Measurements from ENCODE around the gene CHFR. TPM values are rescaled to one million over a fixed set of nuclear protein-coding genes. Genes with fewer than 3 reads are reported as not detected.
"Not testable (repeated sequence)": the region's sequence is repeated elsewhere in the genome, so short reads cannot be mapped to it uniquely, and the experiment has no call there.

Gene CHFR
- total RNA-seq, 2 experiments from 2014 or later, result 88.0 to 90.6 TPM

DNA sequence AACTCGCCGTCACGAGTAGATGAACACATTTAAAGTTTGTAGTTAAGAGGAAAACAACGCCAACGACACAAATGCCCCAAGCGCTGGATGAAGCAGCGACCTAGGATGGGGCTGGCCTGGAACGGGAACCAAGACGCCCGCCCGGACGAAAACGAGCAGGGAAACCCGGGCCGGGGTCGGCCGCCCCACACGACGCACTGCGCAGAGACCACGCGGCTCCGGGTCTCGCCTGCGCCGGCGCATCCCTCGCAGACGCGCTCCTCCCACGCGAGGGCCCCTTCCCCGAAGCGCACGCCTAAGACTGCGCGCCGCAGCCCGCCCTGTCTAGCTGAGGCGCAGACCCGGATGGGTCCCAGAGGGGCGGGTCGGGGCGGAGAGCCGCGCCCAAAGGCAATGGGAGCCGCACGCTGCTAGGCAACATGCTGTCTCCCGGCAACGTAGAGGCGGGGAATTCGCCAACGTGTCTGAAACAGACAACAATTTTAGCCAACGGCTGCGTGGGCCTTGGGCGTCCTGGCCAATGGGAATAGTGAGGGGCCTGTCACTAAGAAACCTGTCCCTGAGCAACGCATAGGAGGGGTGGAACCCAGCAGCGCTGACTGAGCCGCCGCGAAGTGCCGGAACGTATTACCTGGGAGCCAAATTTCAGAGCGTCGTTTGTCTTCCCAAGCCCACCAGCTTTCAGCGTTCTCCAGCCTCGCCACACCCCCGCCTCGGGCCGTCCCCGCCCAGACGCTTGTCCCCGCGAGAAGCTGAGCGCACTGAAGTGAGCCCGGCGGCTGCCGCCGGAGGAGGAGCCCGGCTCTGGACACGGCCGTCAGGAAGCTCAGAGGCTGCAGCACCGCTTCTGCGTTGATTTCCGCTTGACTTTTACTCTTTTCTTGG, 21.0 kb upstream of the CHFR start:
- DNase-seq, result peak; percentile 98
- Mint-ChIP-seq H3K27ac (peak overlapping the region; percentile 95), H3K4me1 (ENCODE audit: low read depth) (peaks cover 23% of the 10 kb centered on the region), H3K9me3 (ENCODE audit: insufficient read depth) (peaks cover 26% of the 10 kb centered on the region), H3K36me3 (ENCODE audit: low read depth) (peaks cover 21% of the 10 kb centered on the region), H3K27me3 (ENCODE audit: low read depth) (peaks cover 14% of the 10 kb centered on the region), H3K4me3 (peak overlapping the region; percentile 86)
- ChIA-PET POLR2A (interaction anchor here (0.6 to 2.1 kb wide), 8 partner anchors 8 to 222 kb away, joined by 3 to 10 read pairs (median 5); partner anchors contain the start of genes ZNF10, ZNF26, ZNF605 and ZNF891), CTCF (interaction anchor here (0.7 to 1.0 kb wide), 3 partner anchors 10 to 15 kb away, joined by 3 read pairs; no protein-coding TSS in a partner anchor)
- peak; percentile 97 for ATAC-seq

- H3K9me3 Mint-ChIP-seq (ENCODE audit: insufficient read depth), result peaks cover 23% of the 10 kb centered on the region
- DNase-seq, ATAC-seq, CTCF ChIA-PET: not testable (repeated sequence)
- POLR2A ChIA-PET, result interaction anchor here (2.1 kb wide), 1 partner anchor 79 kb away, joined by 9 read pairs; the partner anchor contains the start of gene ZNF26
- peaks cover 21% of the 10 kb centered on the region for H3K36me3 Mint-ChIP-seq (ENCODE audit: low read depth)
- H3K4me1 Mint-ChIP-seq (ENCODE audit: low read depth), result peaks cover 23% of the 10 kb centered on the region
- peak overlapping the region; percentile 86 for H3K4me3 Mint-ChIP-seq
- peaks cover 14% of the 10 kb centered on the region for H3K27me3 Mint-ChIP-seq (ENCODE audit: low read depth)
- peak overlapping the region; percentile 74 for H3K27ac Mint-ChIP-seq
These were observed 20.4 kb upstream of the CHFR start for GRCh38 chr12:132907789-132908144.

DNA sequence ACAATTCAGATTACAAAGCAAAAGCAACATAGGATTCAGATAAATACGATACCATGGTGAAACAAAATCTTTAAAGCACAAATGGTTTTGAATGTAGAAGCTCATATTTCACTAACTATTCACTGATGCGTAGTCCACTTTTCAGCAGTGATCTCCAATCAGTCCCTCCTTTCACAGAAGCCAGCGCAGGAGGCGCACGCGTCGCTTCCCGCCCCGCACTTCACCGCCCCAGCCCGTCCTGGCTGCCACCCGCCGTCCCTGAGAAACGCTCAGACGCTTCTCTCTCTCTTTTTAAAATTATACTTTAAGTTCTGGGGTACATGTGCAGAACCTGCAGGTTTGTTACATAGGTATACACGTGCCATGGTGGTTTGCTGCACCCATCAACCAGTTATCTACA, 19.8 kb upstream of the CHFR start:
- ATAC-seq (no peak), DNase-seq (peak; percentile 22)
- CTCF ChIA-PET, result interaction anchor here (0.7 to 3.0 kb wide), 2 partner anchors 33 to 73 kb away, joined by 3 to 24 read pairs; no protein-coding TSS in a partner anchor
- Mint-ChIP-seq H3K4me1 (ENCODE audit: low read depth) (peaks cover 23% of the 10 kb centered on the region), H3K27me3 (ENCODE audit: low read depth) (peaks cover 14% of the 10 kb centered on the region), H3K36me3 (ENCODE audit: low read depth) (peaks cover 19% of the 10 kb centered on the region), H3K9me3 (ENCODE audit: insufficient read depth) (peaks cover 21% of the 10 kb centered on the region), H3K4me3 (peak overlapping the region; percentile 34), H3K27ac (no peak overlapping the region)
- POLR2A ChIA-PET, result no interaction called here

- Mint-ChIP-seq H3K36me3 (ENCODE audit: low read depth) (peaks cover 4% of the 10 kb centered on the region), H3K4me3 (peak overlapping the region; percentile 42), H3K4me1 (ENCODE audit: low read depth) (peaks cover 17% of the 10 kb centered on the region), H3K27ac (peak overlapping the region; percentile 74), H3K27me3 (ENCODE audit: low read depth) (peaks cover 14% of the 10 kb centered on the region), H3K9me3 (ENCODE audit: insufficient read depth) (peaks cover 9% of the 10 kb centered on the region)
- POLR2A ChIA-PET, result interaction anchor here (0.7 to 1.6 kb wide), 5 partner anchors 17 to 93 kb away, joined by 3 to 7 read pairs (median 3); partner anchors contain the start of genes CHFR and GOLGA3
- ATAC-seq (peak; percentile 18), DNase-seq (peak; percentile 92)
- CTCF ChIA-PET, result interaction anchor here (0.7 to 3.0 kb wide), 25 partner anchors 12 to 285 kb away, joined by 3 to 33 read pairs (median 6); partner anchors contain the start of genes CHFR and GOLGA3
These were observed 17.4 kb upstream of the CHFR start for GRCh38 chr12:132904718-132905328.

- ChIA-PET POLR2A (no interaction called here), CTCF (no interaction called here)
- Mint-ChIP-seq H3K27ac (no peak overlapping the region), H3K27me3 (ENCODE audit: low read depth) (no peaks in the 10 kb centered on the region), H3K4me3 (no peak overlapping the region), H3K9me3 (ENCODE audit: insufficient read depth) (no peaks in the 10 kb centered on the region), H3K36me3 (ENCODE audit: low read depth) (no peaks in the 10 kb centered on the region), H3K4me1 (ENCODE audit: low read depth) (peaks cover 4% of the 10 kb centered on the region)
- no peak for ATAC-seq
- DNase-seq, result no peak
These were observed 11.6 kb upstream of the CHFR start for GRCh38 chr12:132899033-132899432.

GRCh38 chr12:132888852-132889251, 1.4 kb upstream of the CHFR start:
- Mint-ChIP-seq H3K4me3 (peak overlapping the region; percentile 53), H3K4me1 (ENCODE audit: low read depth) (peaks cover 28% of the 10 kb centered on the region), H3K27ac (peak overlapping the region; percentile 66), H3K9me3 (ENCODE audit: insufficient read depth) (peaks cover 14% of the 10 kb centered on the region), H3K27me3 (ENCODE audit: low read depth) (peaks cover 4% of the 10 kb centered on the region), H3K36me3 (ENCODE audit: low read depth) (peaks cover 38% of the 10 kb centered on the region)
- POLR2A ChIA-PET, result no interaction called here
- CTCF ChIA-PET, result no interaction called here
- no peak for DNase-seq
- no peak for ATAC-seq

- peak overlapping the region; percentile 100 for H3K27ac Mint-ChIP-seq
- H3K9me3 Mint-ChIP-seq (ENCODE audit: insufficient read depth), result peaks cover 14% of the 10 kb centered on the region
- POLR2A ChIA-PET, result interaction anchor here (0.9 to 1.1 kb wide), 4 partner anchors 14 to 58 kb away, joined by 5 to 7 read pairs (median 6); partner anchors contain the start of gene GOLGA3
- DNase-seq (no peak), ATAC-seq (peak; percentile 20)
- H3K36me3 Mint-ChIP-seq (ENCODE audit: low read depth), result peaks cover 54% of the 10 kb centered on the region
- peak overlapping the region; percentile 97 for H3K4me3 Mint-ChIP-seq
- CTCF ChIA-PET, result interaction anchor here (0.7 to 2.1 kb wide), 3 partner anchors 13 to 108 kb away, joined by 3 to 11 read pairs (median 3); no protein-coding TSS in a partner anchor
- H3K4me1 Mint-ChIP-seq (ENCODE audit: low read depth), result peaks cover 33% of the 10 kb centered on the region
- H3K27me3 Mint-ChIP-seq (ENCODE audit: low read depth), result peaks cover 4% of the 10 kb centered on the region
These were observed 602 bp downstream of the CHFR start for GRCh38 chr12:132886529-132887477.

GRCh38 chr12:132881818-132882217, 5.6 kb downstream of the CHFR start:
- H3K4me3 Mint-ChIP-seq, result no peak overlapping the region
- peaks cover 61% of the 10 kb centered on the region for H3K36me3 Mint-ChIP-seq (ENCODE audit: low read depth)
- CTCF ChIA-PET, result interaction anchor here (1.0 kb wide), 1 partner anchor 23 kb away, joined by 4 read pairs; no protein-coding TSS in a partner anchor
- no peak overlapping the region for H3K27ac Mint-ChIP-seq
- ATAC-seq (no peak), DNase-seq (no peak)
- POLR2A ChIA-PET, result no interaction called here
- H3K27me3 Mint-ChIP-seq (ENCODE audit: low read depth), result no peaks in the 10 kb centered on the region
- H3K9me3 Mint-ChIP-seq (ENCODE audit: insufficient read depth), result peaks cover 17% of the 10 kb centered on the region
- peaks cover 30% of the 10 kb centered on the region for H3K4me1 Mint-ChIP-seq (ENCODE audit: low read depth)

DNA sequence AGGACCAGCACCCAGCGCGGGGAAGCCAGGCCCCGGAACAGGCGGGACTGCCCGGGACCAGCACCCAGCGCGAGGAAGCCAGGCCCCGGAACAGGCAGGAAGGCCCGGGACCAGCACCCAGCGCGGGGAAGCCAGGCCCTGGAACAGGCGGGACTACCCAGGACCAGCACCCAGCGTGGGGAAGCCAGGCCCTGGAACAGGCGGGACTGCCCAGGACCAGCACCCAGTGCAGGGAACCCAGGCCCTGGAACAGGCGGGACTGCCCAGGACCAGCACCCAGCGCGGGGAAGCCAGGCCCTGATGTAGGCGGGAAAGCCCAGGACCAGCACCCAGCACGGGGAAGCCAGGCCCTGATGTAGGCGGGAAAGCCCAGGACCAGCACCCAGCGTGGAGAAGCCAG, 12.8 kb downstream of the CHFR start:
- DNase-seq; H3K9me3 Mint-ChIP-seq (ENCODE audit: insufficient read depth); ATAC-seq; H3K27me3 Mint-ChIP-seq (ENCODE audit: low read depth); H3K27ac Mint-ChIP-seq; H3K4me3 Mint-ChIP-seq: not testable (repeated sequence)
- Mint-ChIP-seq H3K4me1 (ENCODE audit: low read depth) (peaks cover 32% of the 10 kb centered on the region), H3K36me3 (ENCODE audit: low read depth) (peaks cover 56% of the 10 kb centered on the region)
- ChIA-PET CTCF (interaction anchor here (1.2 kb wide), 1 partner anchor 32 kb away, joined by 3 read pairs; no protein-coding TSS in a partner anchor), POLR2A (interaction anchor here (1.4 kb wide), 1 partner anchor 46 kb away, joined by 4 read pairs; the partner anchor contains the start of gene GOLGA3)

DNA sequence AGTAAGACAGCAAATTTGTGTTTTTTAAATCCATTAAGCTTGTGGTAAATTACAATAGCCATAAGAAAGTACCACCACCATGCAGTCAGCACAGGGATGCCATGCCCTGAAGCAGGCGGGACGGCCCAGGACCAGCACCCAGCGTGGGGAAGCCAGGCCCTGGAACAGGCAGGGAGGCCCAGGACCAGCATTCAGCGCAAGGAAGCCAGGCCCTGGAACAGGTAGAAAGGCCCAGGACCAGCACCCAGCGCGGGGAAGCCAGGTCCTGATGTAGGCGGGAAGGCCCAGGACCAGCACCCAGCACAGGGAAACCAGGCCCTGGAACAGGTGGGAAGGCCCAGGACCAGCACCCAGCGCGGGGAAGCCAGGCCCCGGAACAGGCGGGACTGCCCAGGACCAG, 13.2 kb downstream of the CHFR start:
- Mint-ChIP-seq H3K36me3 (ENCODE audit: low read depth) (peaks cover 58% of the 10 kb centered on the region), H3K4me1 (ENCODE audit: low read depth) (peaks cover 31% of the 10 kb centered on the region), H3K27me3 (ENCODE audit: low read depth) (no peaks in the 10 kb centered on the region), H3K9me3 (ENCODE audit: insufficient read depth) (no peaks in the 10 kb centered on the region), H3K4me3 (no peak overlapping the region), H3K27ac (peak overlapping the region; percentile 72)
- no peak for ATAC-seq
- ChIA-PET POLR2A (interaction anchor here (1.5 kb wide), 1 partner anchor 40 kb away, joined by 4 read pairs; no protein-coding TSS in a partner anchor), CTCF (interaction anchor here (1.2 to 3.0 kb wide), 2 partner anchors 31 to 33 kb away, joined by 3 to 15 read pairs; no protein-coding TSS in a partner anchor)
- no peak for DNase-seq

Measured in activated CD8-positive, alpha-beta T cell treated with anti-CD3 and anti-CD28 coated beads, Interleukin-2, amount 10 ng/mL, durations not matched to agents 7 days and 5 days (primary cell).